ENCODE data around the gene SLC8A3.

DNA sequence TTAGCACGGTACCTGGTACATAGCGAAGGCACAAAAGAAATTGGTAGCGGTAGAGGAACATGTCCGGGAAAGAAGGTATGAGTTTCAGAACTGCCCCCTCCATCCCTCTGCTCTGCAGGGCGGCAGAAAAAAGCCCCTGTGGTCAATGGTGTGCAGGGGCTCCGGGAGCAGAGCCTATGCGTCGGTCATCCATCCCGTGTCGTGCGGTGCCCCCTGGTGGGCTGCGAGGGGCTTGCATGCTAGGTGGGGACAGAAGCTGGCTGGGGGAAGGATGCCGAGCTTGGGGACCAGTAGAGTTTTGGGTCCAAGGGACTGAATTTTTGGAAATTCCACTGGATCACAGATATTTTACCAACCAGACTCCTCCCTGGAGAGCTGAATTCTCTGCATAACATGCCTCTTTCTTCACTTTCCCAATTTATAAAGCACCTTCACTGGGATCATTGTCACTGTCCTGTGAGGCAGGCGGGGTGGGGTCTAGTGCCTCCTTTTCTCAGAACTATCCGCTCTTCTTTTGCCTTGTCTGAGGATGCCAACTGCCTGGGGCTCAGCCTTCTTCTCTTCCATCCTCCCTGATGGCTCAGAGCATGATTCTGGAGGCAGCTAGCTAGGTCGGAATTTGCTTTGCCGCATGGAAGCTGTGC lies 160.8 kb downstream of the SLC8A3 start:
- TF ChIP-seq, protein P1, sequence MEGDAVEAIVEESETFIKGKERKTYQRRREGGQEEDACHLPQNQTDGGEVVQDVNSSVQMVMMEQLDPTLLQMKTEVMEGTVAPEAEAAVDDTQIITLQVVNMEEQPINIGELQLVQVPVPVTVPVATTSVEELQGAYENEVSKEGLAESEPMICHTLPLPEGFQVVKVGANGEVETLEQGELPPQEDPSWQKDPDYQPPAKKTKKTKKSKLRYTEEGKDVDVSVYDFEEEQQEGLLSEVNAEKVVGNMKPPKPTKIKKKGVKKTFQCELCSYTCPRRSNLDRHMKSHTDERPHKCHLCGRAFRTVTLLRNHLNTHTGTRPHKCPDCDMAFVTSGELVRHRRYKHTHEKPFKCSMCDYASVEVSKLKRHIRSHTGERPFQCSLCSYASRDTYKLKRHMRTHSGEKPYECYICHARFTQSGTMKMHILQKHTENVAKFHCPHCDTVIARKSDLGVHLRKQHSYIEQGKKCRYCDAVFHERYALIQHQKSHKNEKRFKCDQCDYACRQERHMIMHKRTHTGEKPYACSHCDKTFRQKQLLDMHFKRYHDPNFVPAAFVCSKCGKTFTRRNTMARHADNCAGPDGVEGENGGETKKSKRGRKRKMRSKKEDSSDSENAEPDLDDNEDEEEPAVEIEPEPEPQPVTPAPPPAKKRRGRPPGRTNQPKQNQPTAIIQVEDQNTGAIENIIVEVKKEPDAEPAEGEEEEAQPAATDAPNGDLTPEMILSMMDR (IDR thresholded peaks at IDR 0.05), result peak; percentile 89 to 93 (median 91)
- TF ChIP-seq POLR2AphosphoS5 (IDR thresholded peaks at IDR 0.05), result no peak
